Fibroblast of villous mesenchyme (primary cell): ENCODE data around the gene ZNF770. TPM values are rescaled to one million over a fixed set of nuclear protein-coding genes. Genes with fewer than 3 reads are reported as not detected.

Experiments used
- DNase-seq: peaks from one replicate; pipeline ENCODE4 v3.0.0-alpha.2; 2010; ENCODE audit warnings: low read depth
- H3K4me3 ChIP-seq: 2 replicates; pipeline ENCODE4 v1.5.1; 2011; ENCODE audit warnings: low read depth, mild to moderate bottlenecking, low read length
- CTCF ChIP-seq: IDR thresholded peaks from 2 replicates; pipeline ENCODE4 v1.5.1; 2012; ENCODE audit warnings: low read depth, mild to moderate bottlenecking, low read length; ENCODE audit not compliant: insufficient read depth
- total RNA-seq: library from RNA; depleted of rRNA; stranded (reverse); fragments of >200 nt; gene quantifications from 2 replicates; pipeline ENCODE4 v1.2.3, GENCODE V29; 2012

The ZNF770 gene
- total RNA-seq, 1 donor, result 44.0 TPM

GRCh38 chr15:35014241-35014640 lies 26.2 kb upstream of the ZNF770 start:
- no peak for DNase-seq
- TF ChIP-seq CTCF, result no peak
- H3K4me3 ChIP-seq, result no peak overlapping the region

- DNase-seq, result no peak
- TF ChIP-seq CTCF, result no peak
- H3K4me3 ChIP-seq, result no peak overlapping the region
These were observed 25.3 kb upstream of the ZNF770 start for GRCh38 chr15:35013370-35013769.

DNA sequence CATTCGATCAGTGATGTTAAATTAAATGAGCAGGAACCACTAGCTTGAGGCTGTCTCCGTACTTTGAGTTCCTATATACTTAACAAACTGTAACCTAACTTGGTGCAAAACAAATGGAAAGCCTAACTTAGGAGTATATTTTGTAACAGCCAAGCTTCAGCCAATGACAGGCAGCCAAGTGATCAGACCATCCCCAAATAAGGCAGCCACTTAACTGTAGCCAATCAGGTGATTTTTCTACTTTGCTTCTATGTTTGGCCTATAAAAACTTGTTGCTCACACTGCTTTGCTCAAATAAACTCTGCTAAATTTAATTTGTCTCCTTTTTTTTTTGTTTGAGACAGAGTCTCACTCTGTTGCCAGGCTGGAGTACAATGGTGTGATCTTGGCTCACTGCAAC lies 19.3 kb upstream of the ZNF770 start:
- H3K4me3 ChIP-seq, result no peak overlapping the region
- DNase-seq, result no peak
- TF ChIP-seq CTCF, result no peak

DNA sequence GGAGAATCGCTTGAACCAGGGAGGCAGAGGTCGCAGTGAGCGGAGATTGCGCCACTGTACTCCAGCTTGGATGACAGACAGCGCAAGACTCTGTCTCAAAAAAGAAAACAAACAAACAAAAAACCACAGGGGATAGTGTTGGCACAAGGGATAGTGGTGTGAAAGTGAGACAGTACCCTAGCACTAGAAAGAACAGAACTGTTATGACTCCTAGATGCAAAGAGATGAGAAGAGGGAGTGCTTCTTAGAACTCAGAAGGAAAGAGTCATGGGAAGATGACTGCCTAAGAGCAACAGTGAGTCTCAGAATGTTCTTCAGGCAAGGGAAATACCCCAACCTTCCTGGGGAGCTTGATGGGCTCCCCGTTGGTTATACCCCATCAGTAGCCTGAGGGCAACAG lies 17.8 kb upstream of the ZNF770 start:
- no peak for DNase-seq
- no peak overlapping the region for H3K4me3 ChIP-seq
- no peak for TF ChIP-seq CTCF

DNA sequence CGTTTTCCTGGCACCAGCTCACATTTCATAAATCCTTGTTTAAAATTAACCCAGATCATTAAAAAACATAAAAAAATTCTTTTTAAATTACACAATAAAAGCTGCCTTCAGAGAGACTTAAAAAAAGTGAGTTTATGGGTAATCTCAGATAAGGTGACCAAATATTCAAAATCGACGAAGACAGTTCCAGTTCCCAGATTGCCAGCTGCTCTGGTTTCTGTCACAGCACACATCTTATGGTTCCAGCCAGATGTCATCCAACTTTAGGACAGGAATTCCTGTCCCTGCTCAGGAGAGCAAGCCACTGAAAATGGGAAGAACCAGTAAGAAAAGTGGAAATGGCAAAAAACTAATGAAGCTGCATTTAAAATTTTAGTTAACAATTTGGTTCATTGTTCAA lies 15.8 kb upstream of the ZNF770 start:
- TF ChIP-seq CTCF, result no peak
- H3K4me3 ChIP-seq, result no peak overlapping the region
- DNase-seq, result no peak

DNA sequence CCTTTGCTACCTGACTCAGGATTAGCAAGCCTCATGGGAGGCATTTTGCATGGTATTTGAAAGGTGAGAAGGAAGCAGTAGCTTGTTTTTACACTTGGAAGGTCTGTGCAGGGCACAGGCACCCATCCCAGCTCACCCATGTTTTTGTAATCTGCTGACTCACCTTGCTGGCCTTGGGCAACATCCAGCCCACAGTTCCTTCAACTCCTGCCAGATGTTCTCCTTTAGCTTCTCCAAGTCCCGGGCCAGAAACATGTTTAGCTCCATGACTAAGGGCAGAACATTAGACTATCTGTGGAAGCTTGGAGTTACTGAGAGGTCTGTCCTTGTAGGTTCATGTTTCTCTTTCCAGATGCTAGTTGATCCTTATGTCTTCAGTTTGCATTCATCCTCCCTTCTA lies 12.4 kb upstream of the ZNF770 start:
- H3K4me3 ChIP-seq, result no peak overlapping the region
- TF ChIP-seq CTCF, result no peak
- DNase-seq, result peak; percentile 79

DNA sequence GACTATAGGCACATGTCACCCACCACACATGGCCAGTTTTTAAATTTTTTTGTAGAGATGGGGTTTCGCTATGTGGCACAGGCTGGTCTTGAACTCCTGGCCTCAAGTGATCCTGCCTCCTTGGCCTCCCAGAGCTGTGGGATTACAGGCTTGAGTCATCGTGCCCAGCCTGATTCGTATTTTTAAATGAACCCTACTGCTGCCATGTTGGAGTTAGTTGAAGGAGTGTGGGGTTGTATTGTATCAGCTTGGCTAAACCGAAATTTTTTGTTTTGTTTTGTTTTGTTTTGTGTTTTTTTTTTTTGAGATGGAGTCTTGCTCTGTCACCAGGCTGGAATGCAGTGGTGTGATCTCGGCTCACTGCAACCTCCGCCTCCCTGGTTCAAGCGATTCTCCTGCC lies 11.8 kb upstream of the ZNF770 start:
- DNase-seq, result no peak
- no peak overlapping the region for H3K4me3 ChIP-seq
- TF ChIP-seq CTCF, result no peak
